ENCODE data around the gene KRT25.

The KRT25 gene

DNA sequence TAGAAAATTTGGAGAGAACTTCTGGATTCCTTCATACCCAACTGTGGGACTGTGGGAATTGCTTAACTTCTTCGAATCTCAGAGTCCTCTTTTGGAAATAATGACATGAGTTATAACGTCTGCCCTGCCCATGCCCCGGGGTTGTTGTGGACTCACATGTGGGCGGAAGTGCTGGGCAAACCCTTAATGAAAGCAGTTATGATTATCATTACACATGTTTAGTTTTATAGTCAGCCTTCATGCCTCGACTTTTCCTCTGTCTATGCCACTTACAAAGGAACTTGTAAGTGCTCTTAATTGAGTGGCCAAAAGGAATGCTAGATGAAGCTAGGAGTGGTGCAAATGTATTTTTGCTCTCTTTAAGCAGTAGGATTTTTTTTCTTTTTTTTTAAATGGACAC, 23.3 kb upstream of the KRT25 start:
- TF ChIP-seq, protein P1, sequence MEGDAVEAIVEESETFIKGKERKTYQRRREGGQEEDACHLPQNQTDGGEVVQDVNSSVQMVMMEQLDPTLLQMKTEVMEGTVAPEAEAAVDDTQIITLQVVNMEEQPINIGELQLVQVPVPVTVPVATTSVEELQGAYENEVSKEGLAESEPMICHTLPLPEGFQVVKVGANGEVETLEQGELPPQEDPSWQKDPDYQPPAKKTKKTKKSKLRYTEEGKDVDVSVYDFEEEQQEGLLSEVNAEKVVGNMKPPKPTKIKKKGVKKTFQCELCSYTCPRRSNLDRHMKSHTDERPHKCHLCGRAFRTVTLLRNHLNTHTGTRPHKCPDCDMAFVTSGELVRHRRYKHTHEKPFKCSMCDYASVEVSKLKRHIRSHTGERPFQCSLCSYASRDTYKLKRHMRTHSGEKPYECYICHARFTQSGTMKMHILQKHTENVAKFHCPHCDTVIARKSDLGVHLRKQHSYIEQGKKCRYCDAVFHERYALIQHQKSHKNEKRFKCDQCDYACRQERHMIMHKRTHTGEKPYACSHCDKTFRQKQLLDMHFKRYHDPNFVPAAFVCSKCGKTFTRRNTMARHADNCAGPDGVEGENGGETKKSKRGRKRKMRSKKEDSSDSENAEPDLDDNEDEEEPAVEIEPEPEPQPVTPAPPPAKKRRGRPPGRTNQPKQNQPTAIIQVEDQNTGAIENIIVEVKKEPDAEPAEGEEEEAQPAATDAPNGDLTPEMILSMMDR (IDR thresholded peaks at IDR 0.05; ENCODE audit: insufficient read depth, low read depth, low read length, missing control alignments) = no peak
- DNase-seq (ENCODE audit: low read depth) = no peak
- H3K4me3 ChIP-seq (ENCODE audit: low read depth, low read length) = no peak overlapping the region

DNA sequence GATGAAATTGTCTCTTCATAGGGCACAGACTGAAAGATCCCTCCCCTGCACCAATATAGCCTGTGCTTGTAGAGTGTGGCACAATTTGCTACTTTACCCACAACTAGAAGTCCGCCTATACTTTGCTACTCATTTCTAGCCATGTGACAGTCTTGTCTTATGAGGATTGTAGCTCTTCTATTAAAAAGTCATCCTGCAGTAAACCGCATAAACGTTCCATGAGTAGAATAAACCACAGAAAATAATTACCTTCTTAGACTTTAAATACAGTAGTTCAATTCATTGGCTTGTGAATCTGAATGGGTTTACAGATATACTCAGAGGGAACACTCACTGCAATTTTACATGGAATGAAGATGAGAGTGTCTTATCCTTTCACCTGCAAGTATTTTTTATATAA, 22.8 kb upstream of the KRT25 start:
- no peak overlapping the region for H3K4me3 ChIP-seq (ENCODE audit: low read depth, low read length)
- TF ChIP-seq, protein P1 (IDR thresholded peaks at IDR 0.05; ENCODE audit: insufficient read depth, low read depth, low read length, missing control alignments) = no peak
- DNase-seq (ENCODE audit: low read depth) = no peak

DNA sequence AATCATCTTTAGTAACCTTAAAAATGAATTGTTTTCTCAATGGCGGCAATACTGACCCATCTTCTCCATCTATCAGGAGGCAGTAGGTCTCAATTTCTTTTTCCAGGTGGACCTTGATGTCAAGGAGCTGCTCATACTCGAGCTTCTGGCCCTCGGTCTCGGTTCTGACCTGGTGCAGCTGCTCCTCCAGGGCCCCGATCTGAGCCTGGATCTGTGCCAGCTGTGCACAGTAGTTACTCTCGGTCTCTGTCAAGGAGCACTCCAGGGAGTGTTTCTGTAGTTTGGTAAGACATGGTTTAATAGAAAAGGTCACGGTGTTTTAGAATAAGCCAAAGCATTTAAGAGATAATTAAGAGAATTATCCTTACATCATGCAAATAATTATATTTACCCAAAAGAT, 22.3 kb upstream of the KRT25 start:
- TF ChIP-seq, protein P1 (IDR thresholded peaks at IDR 0.05; ENCODE audit: insufficient read depth, low read depth, low read length, missing control alignments) = no peak
- no peak overlapping the region for H3K4me3 ChIP-seq (ENCODE audit: low read depth, low read length)
- DNase-seq (ENCODE audit: low read depth) = no peak

DNA sequence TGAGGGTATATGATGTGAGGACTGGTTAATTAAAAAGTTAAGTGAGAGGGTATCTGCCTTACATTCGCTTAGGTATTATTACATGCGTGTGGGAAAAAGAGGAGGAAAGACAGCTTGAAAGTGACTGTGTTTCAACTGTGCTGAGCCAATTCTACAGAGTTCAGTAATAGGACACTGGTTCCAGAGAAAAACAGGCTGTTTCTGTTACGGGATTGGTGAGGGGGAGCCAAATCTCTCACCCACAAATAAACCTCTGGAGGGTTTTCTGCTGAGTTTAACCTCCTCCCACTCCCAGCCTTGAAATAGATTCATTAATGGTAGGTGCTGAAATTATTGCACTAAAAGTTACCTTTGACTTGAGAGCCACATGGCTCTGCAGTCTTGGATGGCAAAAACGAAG, 20.8 kb upstream of the KRT25 start:
- TF ChIP-seq, protein P1 (IDR thresholded peaks at IDR 0.05; ENCODE audit: insufficient read depth, low read depth, low read length, missing control alignments) = no peak
- H3K4me3 ChIP-seq (ENCODE audit: low read depth, low read length) = no peak overlapping the region
- DNase-seq (ENCODE audit: low read depth) = no peak

DNA sequence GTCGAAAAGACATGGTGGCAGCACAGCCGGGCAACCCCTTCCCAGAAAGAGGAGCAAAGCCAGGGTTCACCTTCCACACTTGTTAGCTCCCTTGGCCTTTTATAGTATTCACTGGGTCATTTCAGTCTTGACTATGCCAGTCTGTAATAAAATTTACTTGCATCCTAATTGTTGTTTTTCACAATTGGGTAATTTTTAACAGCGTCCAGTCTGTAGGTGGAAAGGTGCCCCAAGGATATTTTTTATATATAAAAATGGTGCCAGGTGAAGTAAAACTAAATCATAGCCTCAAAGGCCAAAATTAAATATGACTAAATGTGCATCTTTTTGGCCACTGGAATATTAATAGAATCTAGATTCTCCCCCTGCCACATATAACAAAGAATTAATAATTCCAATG, 17.0 kb upstream of the KRT25 start, which contains the start of gene KRT26:
Gene KRT26 (minus strand): TSS at position 101 of the 400 bp plus-strand sequence. CDS start 88 bp downstream, at position 13.
- no peak within 1 kb of the TSS for H3K4me3 ChIP-seq (ENCODE audit: low read depth, low read length)
- no peak for DNase-seq (ENCODE audit: low read depth)
- TF ChIP-seq, protein P1 (IDR thresholded peaks at IDR 0.05; ENCODE audit: insufficient read depth, low read depth, low read length, missing control alignments) = no peak

DNA sequence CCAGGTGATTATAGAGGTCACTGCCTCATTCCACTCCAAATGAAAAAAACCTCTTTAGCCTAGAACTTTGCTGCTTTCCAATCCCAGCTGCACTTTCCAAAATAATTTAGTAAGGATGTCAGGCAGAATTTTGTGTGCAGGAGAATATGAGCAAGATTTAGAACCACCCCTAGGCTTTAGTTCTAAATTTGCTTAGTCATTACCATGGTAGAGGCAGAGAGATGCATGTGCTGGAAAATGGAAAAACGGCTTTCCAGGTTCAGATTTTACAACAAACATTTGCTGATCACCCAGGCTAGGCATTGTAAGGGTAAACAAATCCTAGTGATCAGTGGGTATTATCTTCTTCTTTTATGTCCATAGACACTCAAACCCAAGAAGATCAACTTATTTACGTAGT, 10.5 kb upstream of the KRT25 start:
- TF ChIP-seq, protein P1 (IDR thresholded peaks at IDR 0.05; ENCODE audit: insufficient read depth, low read depth, low read length, missing control alignments) = no peak
- no peak overlapping the region for H3K4me3 ChIP-seq (ENCODE audit: low read depth, low read length)
- DNase-seq (ENCODE audit: low read depth) = no peak

DNA sequence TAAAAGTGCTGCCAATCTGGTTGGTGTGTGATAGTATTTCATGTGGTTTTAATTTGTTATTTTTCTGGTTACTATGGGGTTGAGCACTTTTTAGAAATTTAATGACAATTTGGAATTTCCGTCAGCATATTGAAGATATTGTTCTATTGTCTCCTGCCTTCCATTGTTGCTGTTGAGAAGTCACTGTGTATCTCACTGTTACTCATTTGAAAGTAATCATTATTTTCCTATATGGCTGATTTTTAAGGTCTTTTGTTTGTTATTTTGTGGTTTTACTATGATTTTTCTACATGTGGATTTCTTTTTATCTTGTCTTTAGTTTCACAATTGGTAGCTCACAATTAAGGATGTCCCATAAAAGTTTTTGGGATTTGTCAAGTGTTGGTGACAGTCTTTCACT, 8.6 kb upstream of the KRT25 start:
- TF ChIP-seq, protein P1 (IDR thresholded peaks at IDR 0.05; ENCODE audit: insufficient read depth, low read depth, low read length, missing control alignments) = no peak
- no peak overlapping the region for H3K4me3 ChIP-seq (ENCODE audit: low read depth, low read length)
- DNase-seq (ENCODE audit: low read depth) = no peak

Measured in GM12865 (cell line).